ENCODE results near the gene HS3ST5.
"Not testable (repeated sequence)": the region's sequence is repeated elsewhere in the genome, so short reads cannot be mapped to it uniquely, and the experiment has no call there.

Gene HS3ST5

GRCh38 chr6:114084327-114084890, 258.4 kb downstream of the HS3ST5 start:
- H3K36me3 ChIP-seq (ENCODE audit: insufficient read depth, low read length) = no peaks in the 10 kb centered on the region
- no peak overlapping the region for H3K27ac ChIP-seq (ENCODE audit: low read depth, low read length)
- no peak overlapping the region for H3K9ac ChIP-seq (ENCODE audit: low read depth, low read length)
- H3K27me3 ChIP-seq (ENCODE audit: insufficient read depth, low read length) = no peaks in the 10 kb centered on the region
- H3K9me3 ChIP-seq (ENCODE audit: insufficient read depth, low read depth, low read length) = no peaks in the 10 kb centered on the region
- no peak overlapping the region for H3K4me3 ChIP-seq (ENCODE audit: low read length)
- peaks cover 5% of the 10 kb centered on the region; the same call in 1 of the 2 replicates for H3K4me1 ChIP-seq (ENCODE audit: insufficient read depth, low read length)
- 93% methylated on average over 16 of the region's 16 CpGs for WGBS

- no peaks in the 10 kb centered on the region for H3K36me3 ChIP-seq (ENCODE audit: insufficient read depth, low read length)
- WGBS = 75% methylated on average over 3 of the region's 3 CpGs
- peaks cover 5% of the 10 kb centered on the region; the same call in 1 of the 2 replicates for H3K4me1 ChIP-seq (ENCODE audit: insufficient read depth, low read length)
- H3K27me3 ChIP-seq (ENCODE audit: insufficient read depth, low read length) = no peaks in the 10 kb centered on the region
- H3K9ac ChIP-seq (ENCODE audit: low read depth, low read length) = no peak overlapping the region
- no peaks in the 10 kb centered on the region for H3K9me3 ChIP-seq (ENCODE audit: insufficient read depth, low read depth, low read length)
- H3K27ac ChIP-seq (ENCODE audit: low read depth, low read length) = no peak overlapping the region
- no peak overlapping the region for H3K4me3 ChIP-seq (ENCODE audit: low read length)
Observed at GRCh38 chr6:114083251-114083650, 259.6 kb downstream of the HS3ST5 start.

- Histone ChIP-seq H3K4me3 (ENCODE audit: low read length) (no peak overlapping the region), H3K9ac (ENCODE audit: low read depth, low read length) (no peak overlapping the region), H3K4me1 (ENCODE audit: insufficient read depth, low read length) (peaks cover 12% of the 10 kb centered on the region; the same call in 1 of the 2 replicates), H3K27me3 (ENCODE audit: insufficient read depth, low read length) (no peaks in the 10 kb centered on the region), H3K36me3 (ENCODE audit: insufficient read depth, low read length) (no peaks in the 10 kb centered on the region), H3K27ac (ENCODE audit: low read depth, low read length) (no peak overlapping the region), H3K9me3 (ENCODE audit: insufficient read depth, low read depth, low read length) (no peaks in the 10 kb centered on the region)
- 89% methylated on average over 3 of the region's 3 CpGs for WGBS
Observed at GRCh38 chr6:114081730-114082129, 261.1 kb downstream of the HS3ST5 start.

- H3K27me3 ChIP-seq (ENCODE audit: insufficient read depth, low read length) = no peaks in the 10 kb centered on the region
- peaks cover 15% of the 10 kb centered on the region; the same call in 1 of the 2 replicates for H3K4me1 ChIP-seq (ENCODE audit: insufficient read depth, low read length)
- WGBS = 83% methylated on average over 2 of the region's 3 CpGs
- no peak overlapping the region for H3K9ac ChIP-seq (ENCODE audit: low read depth, low read length)
- no peak overlapping the region for H3K4me3 ChIP-seq (ENCODE audit: low read length)
- no peaks in the 10 kb centered on the region for H3K36me3 ChIP-seq (ENCODE audit: insufficient read depth, low read length)
- no peaks in the 10 kb centered on the region for H3K9me3 ChIP-seq (ENCODE audit: insufficient read depth, low read depth, low read length)
- H3K27ac ChIP-seq (ENCODE audit: low read depth, low read length) = no peak overlapping the region
Observed at GRCh38 chr6:114080891-114081510, 261.8 kb downstream of the HS3ST5 start.

- not testable (repeated sequence) for H3K27ac ChIP-seq (ENCODE audit: low read depth, low read length); H3K9me3 ChIP-seq (ENCODE audit: insufficient read depth, low read depth, low read length); H3K9ac ChIP-seq (ENCODE audit: low read depth, low read length); H3K27me3 ChIP-seq (ENCODE audit: insufficient read depth, low read length); H3K4me3 ChIP-seq (ENCODE audit: low read length); H3K36me3 ChIP-seq (ENCODE audit: insufficient read depth, low read length)
- H3K4me1 ChIP-seq (ENCODE audit: insufficient read depth, low read length) = peaks cover 15% of the 10 kb centered on the region; the same call in 1 of the 2 replicates
- WGBS = 100% methylated on average over 1 of the region's 1 CpG
Observed at GRCh38 chr6:114080410-114080809, 262.4 kb downstream of the HS3ST5 start.

- H3K4me3 ChIP-seq (ENCODE audit: low read length) = no peak overlapping the region
- H3K9ac ChIP-seq (ENCODE audit: low read depth, low read length) = no peak overlapping the region
- 96% methylated on average over 3 of the region's 3 CpGs for WGBS
- H3K27ac ChIP-seq (ENCODE audit: low read depth, low read length) = no peak overlapping the region
- 0 out of 2 replicates have a peak, but pooled peaks cover 10% of the 10 kb centered on the region for H3K4me1 ChIP-seq (ENCODE audit: insufficient read depth, low read length)
- no peaks in the 10 kb centered on the region for H3K36me3 ChIP-seq (ENCODE audit: insufficient read depth, low read length)
- H3K9me3 ChIP-seq (ENCODE audit: insufficient read depth, low read depth, low read length) = no peaks in the 10 kb centered on the region
- H3K27me3 ChIP-seq (ENCODE audit: insufficient read depth, low read length) = no peaks in the 10 kb centered on the region
Observed at GRCh38 chr6:114075777-114076176, 267.0 kb downstream of the HS3ST5 start.

- no peaks in the 10 kb centered on the region for H3K36me3 ChIP-seq (ENCODE audit: insufficient read depth, low read length)
- 95% methylated on average over 4 of the region's 4 CpGs for WGBS
- H3K4me3 ChIP-seq (ENCODE audit: low read length) = no peak overlapping the region
- H3K27me3 ChIP-seq (ENCODE audit: insufficient read depth, low read length) = no peaks in the 10 kb centered on the region
- no peak overlapping the region for H3K9ac ChIP-seq (ENCODE audit: low read depth, low read length)
- H3K9me3 ChIP-seq (ENCODE audit: insufficient read depth, low read depth, low read length) = no peaks in the 10 kb centered on the region
- 0 out of 2 replicates have a peak, but pooled peaks cover 10% of the 10 kb centered on the region for H3K4me1 ChIP-seq (ENCODE audit: insufficient read depth, low read length)
- H3K27ac ChIP-seq (ENCODE audit: low read depth, low read length) = no peak overlapping the region
Observed at GRCh38 chr6:114075300-114075699, 267.5 kb downstream of the HS3ST5 start.

- H3K9ac ChIP-seq (ENCODE audit: low read depth, low read length) = no peak overlapping the region
- no peaks in the 10 kb centered on the region for H3K36me3 ChIP-seq (ENCODE audit: insufficient read depth, low read length)
- H3K4me3 ChIP-seq (ENCODE audit: low read length) = no peak overlapping the region
- no peaks in the 10 kb centered on the region for H3K9me3 ChIP-seq (ENCODE audit: insufficient read depth, low read depth, low read length)
- no peaks in the 10 kb centered on the region for H3K27me3 ChIP-seq (ENCODE audit: insufficient read depth, low read length)
- H3K27ac ChIP-seq (ENCODE audit: low read depth, low read length) = no peak overlapping the region
- H3K4me1 ChIP-seq (ENCODE audit: insufficient read depth, low read length) = no peaks in the 10 kb centered on the region
- 93% methylated on average over 3 of the region's 3 CpGs for whole genome bisulfite sequencing
Observed at GRCh38 chr6:114068771-114069170, 274.1 kb downstream of the HS3ST5 start.

- Histone ChIP-seq H3K9ac (ENCODE audit: low read depth, low read length) (no peak overlapping the region), H3K36me3 (ENCODE audit: insufficient read depth, low read length) (no peaks in the 10 kb centered on the region), H3K27ac (ENCODE audit: low read depth, low read length) (no peak overlapping the region), H3K4me3 (ENCODE audit: low read length) (no peak overlapping the region), H3K9me3 (ENCODE audit: insufficient read depth, low read depth, low read length) (no peaks in the 10 kb centered on the region), H3K27me3 (ENCODE audit: insufficient read depth, low read length) (no peaks in the 10 kb centered on the region), H3K4me1 (ENCODE audit: insufficient read depth, low read length) (no peaks in the 10 kb centered on the region)
- 100% methylated on average over 1 of the region's 2 CpGs for WGBS
Observed at GRCh38 chr6:114068116-114068515, 274.7 kb downstream of the HS3ST5 start.

- Histone ChIP-seq H3K9me3 (ENCODE audit: insufficient read depth, low read depth, low read length) (no peaks in the 10 kb centered on the region), H3K9ac (ENCODE audit: low read depth, low read length) (no peak overlapping the region), H3K27me3 (ENCODE audit: insufficient read depth, low read length) (no peaks in the 10 kb centered on the region), H3K27ac (ENCODE audit: low read depth, low read length) (no peak overlapping the region), H3K4me3 (ENCODE audit: low read length) (no peak overlapping the region), H3K36me3 (ENCODE audit: insufficient read depth, low read length) (no peaks in the 10 kb centered on the region), H3K4me1 (ENCODE audit: insufficient read depth, low read length) (no peaks in the 10 kb centered on the region)
- WGBS = 86% methylated on average over 2 of the region's 2 CpGs
Observed at GRCh38 chr6:114064862-114065261, 278.0 kb downstream of the HS3ST5 start.

GRCh38 chr6:114063956-114064355, 278.9 kb downstream of the HS3ST5 start:
- H3K4me3 ChIP-seq (ENCODE audit: low read length) = no peak overlapping the region
- no peaks in the 10 kb centered on the region for H3K36me3 ChIP-seq (ENCODE audit: insufficient read depth, low read length)
- WGBS = 100% methylated on average over 1 of the region's 1 CpG
- H3K9ac ChIP-seq (ENCODE audit: low read depth, low read length) = no peak overlapping the region
- H3K4me1 ChIP-seq (ENCODE audit: insufficient read depth, low read length) = no peaks in the 10 kb centered on the region
- H3K9me3 ChIP-seq (ENCODE audit: insufficient read depth, low read depth, low read length) = no peaks in the 10 kb centered on the region
- no peak overlapping the region for H3K27ac ChIP-seq (ENCODE audit: low read depth, low read length)
- H3K27me3 ChIP-seq (ENCODE audit: insufficient read depth, low read length) = no peaks in the 10 kb centered on the region

All from HUES64 (cell line).